GM12891 (cell line): Measurements from ENCODE around the gene ZBTB20.

Experiments
- DNase-seq: peaks from one replicate; pipeline ENCODE4 v3.0.0; 2011; ENCODE audit warnings: low spot score; ENCODE audit not compliant: insufficient read length
- FAIRE-seq: peaks from 2 replicates; lab custom pipeline; 2011; peaks lifted over from hg19 to GRCh38; lab: Jason Lieb, UNC
- PAX5 ChIP-seq: IDR thresholded peaks from 2 replicates; pipeline ENCODE4 v1.6.1; 2011; ENCODE audit warnings: low read length, moderate library complexity, mild to moderate bottlenecking; ENCODE audit not compliant: insufficient read depth, severe bottlenecking
- POLR2A ChIP-seq: IDR thresholded peaks from 2 replicates; pipeline ENCODE4 v1.6.1; 2011; ENCODE audit warnings: low read depth, low read length, control low read depth
- POLR2AphosphoS5 ChIP-seq: IDR thresholded peaks from 2 replicates; pipeline ENCODE4 v1.6.1; 2011; ENCODE audit warnings: low read depth, low read length, control low read depth
- POU2F2 ChIP-seq: IDR thresholded peaks from 2 replicates; pipeline ENCODE4 v1.6.1; 2011; ENCODE audit warnings: low read depth, mild to moderate bottlenecking, control low read depth, low read length, moderate library complexity
- SPI1 ChIP-seq: IDR thresholded peaks from 2 replicates; pipeline ENCODE4 v1.6.1; 2011; ENCODE audit warnings: low read depth, low read length, control low read depth
- TAF1 ChIP-seq: IDR thresholded peaks from 2 replicates; pipeline ENCODE4 v1.6.1; 2011; ENCODE audit warnings: low read depth, low read length, control low read depth

Gene ZBTB20

DNA sequence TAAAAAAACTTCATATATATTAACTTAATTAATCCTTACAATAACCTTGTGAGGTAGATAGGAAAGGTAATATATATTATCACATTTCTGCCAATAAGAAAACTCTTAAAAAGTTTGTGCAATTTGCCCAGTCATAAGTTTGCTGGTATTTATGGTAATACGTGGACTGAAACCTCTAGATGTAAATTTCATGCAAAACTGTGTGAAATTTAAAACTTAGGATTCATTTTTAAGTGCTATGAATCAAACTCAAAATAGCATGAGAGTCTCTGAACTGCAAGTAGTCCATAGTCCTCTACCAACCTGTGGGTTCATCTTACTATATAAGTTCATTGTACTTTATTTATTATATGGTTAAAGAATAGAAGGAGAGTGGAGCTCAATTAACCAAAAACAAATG lies 56.4 kb downstream of the ZBTB20 start:
- no peak for FAIRE-seq
- no peak for TF ChIP-seq POLR2AphosphoS5
- no peak for TF ChIP-seq TAF1
- no peak for TF ChIP-seq SPI1
- no peak for TF ChIP-seq PAX5
- TF ChIP-seq POLR2A: no peak
- no peak for TF ChIP-seq POU2F2

DNA sequence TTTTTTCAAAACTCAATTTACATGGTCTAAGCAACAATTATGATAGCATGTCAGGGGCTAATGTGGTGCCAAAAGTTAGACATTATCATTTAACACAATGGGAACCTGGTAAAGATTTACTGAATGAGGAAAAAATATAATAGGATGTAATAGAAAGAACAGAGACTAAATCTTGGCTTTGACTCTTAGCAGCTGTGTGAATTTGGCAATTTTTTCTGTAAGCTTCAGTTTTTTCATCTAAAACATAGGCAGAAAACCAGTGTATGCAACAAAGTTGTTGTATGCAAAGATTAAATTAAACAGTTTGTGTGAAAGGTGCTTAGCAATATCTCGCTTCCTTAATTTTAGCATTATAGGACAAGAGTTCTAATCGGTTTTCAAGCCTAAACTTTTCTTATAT lies 57.6 kb downstream of the ZBTB20 start:
- FAIRE-seq (no peak), DNase-seq (no peak)
- TF ChIP-seq TAF1 (no peak), POLR2A (no peak)

More for the DNA sequence above, 56.4 kb downstream of the ZBTB20 start:
- no peak for DNase-seq

DNA sequence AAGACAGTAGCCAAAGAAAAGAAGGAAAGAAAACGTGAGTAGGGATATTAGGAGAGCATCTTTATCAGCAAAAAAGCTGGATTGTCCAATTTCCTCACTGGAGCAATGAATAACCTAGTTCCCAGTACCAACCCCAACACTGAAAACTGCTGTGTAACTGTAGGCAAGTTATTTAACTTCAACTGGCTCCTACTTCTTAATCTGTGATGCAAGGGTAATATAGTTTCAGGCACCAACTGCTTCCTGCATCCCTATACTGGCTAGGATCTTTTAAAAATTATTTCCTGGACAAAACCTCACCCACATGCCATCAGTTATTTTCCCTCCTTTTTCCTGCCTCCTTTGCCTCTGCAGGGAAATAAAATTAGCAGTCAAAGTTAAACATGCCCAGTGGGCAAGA lies 59.6 kb downstream of the ZBTB20 start:
- no peak for FAIRE-seq
- TF ChIP-seq TAF1 (no peak), POU2F2 (no peak), POLR2AphosphoS5 (no peak), PAX5 (no peak), SPI1 (no peak), POLR2A (no peak)
- DNase-seq: no peak

DNA sequence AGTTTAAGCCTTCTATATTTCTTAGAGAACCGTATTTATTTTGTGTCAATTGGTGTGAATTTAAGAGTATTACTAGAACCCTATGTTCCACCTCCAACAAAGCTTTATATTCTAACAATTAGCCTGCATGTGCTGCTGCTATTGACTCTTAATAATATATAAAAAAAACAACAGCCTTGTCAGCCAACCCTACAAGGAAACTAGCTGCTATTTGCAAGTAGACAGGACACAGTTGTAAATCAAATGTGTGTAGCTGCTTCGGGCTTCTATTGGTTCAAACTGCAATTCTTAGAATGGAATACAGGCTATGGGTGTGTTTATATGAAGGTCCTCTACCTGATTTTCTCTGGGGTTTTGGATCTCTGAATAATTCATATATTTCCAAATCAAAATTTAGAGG lies 60.7 kb downstream of the ZBTB20 start:
- TF ChIP-seq POLR2A: no peak
- no peak for TF ChIP-seq POU2F2
- no peak for TF ChIP-seq SPI1
- no peak for TF ChIP-seq TAF1
- TF ChIP-seq PAX5: no peak
- TF ChIP-seq POLR2AphosphoS5: no peak
- DNase-seq: no peak
- FAIRE-seq: no peak

DNA sequence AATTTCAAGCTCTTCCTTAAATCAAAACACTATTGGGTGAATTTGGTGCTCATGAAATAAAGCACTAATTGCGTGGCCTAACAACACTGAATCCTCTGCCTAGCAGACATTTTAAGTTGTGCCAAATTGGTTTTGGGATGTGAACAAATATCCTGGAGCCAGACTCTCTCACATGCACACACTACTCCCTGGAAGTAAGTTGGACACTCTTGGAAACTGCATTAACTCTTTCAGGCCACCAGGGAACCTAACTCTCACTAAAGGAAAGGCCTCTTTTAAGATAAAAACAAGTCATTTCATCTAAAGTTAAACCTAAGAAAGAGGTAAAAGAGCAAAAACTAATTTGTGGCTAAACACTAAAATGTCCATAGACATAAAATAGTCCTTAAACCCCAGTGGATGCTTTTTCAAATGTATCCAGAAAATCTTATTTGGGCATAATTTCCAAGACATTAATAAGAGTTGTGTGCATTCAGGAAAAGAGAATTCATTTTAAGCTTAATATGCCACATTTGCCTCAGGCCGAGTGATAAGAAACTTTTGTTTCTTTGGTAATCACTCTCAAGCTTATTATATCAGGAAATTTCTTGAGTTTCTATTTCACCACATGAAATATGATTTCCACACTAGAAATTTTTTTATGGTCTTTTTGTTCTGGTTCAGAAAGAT lies 61.8 kb downstream of the ZBTB20 start:
- TF ChIP-seq POLR2A (no peak), PAX5 (no peak), POU2F2 (no peak), POLR2AphosphoS5 (no peak), TAF1 (no peak), SPI1 (no peak)
- FAIRE-seq (no peak), DNase-seq (no peak)

DNA sequence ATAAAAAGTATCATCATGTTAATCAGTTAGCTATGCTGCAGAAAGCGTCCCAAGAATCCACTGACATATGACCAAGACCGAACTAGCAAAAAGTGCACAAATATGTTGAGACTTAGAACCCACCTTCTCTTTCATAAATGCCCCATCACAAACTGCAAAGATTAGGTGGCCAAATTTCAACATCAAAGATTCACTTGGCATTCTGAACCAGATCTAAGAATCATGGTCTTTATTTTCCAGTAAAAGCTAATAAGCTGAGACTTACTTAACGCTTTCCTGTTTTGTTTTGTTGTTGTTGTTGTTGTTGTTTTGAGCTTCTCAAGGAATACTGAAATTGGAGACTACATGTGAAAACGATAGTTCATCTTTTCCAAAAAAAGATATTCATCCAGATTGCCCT lies 62.4 kb downstream of the ZBTB20 start:
- no peak for DNase-seq
- FAIRE-seq: no peak
- TF ChIP-seq POU2F2 (no peak), SPI1 (no peak), TAF1 (no peak), PAX5 (no peak), POLR2AphosphoS5 (no peak), POLR2A (no peak)

DNA sequence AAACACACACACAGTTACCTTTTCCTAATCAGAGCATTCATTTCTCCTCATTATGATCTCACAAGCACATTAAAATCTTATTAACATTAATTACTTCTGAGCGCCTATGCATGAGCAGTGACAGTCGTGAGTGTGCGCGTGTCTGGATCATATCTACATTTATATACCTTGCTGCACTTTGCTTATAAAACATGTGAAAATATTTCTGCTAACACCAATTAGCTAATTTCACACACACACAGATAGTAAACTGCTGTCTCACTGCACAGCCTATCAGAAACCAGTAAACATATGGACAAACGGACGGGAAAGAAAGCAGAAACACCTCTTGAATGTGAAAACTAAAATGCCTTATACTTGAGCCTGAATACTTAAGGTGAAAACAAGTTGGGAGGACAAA lies 64.8 kb downstream of the ZBTB20 start:
- no peak for TF ChIP-seq PAX5
- TF ChIP-seq POU2F2: no peak
- no peak for TF ChIP-seq POLR2AphosphoS5
- FAIRE-seq (peak; percentile 41), DNase-seq (no peak)

DNA sequence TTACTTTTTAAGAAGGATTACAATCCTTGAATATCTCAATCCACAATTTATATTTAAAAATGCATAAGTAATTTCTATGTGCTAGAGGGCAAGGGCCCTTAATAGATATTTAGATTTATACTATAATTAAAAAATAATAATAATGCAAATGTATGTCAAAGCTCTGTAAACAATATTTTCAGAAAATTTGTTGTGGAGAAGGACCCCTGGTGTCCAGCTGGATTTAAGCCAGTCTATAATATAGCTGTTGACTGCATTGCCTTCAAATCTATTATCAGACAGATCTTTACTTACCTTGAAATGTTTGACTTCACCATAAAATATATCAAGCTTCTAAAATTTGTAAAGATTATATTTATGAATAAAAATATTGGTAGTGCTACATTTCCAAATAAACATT lies 65.6 kb downstream of the ZBTB20 start:
- FAIRE-seq (no peak), DNase-seq (no peak)
- TF ChIP-seq POLR2A (no peak), TAF1 (no peak), PAX5 (no peak), POU2F2 (no peak), SPI1 (no peak), POLR2AphosphoS5 (no peak)

DNA sequence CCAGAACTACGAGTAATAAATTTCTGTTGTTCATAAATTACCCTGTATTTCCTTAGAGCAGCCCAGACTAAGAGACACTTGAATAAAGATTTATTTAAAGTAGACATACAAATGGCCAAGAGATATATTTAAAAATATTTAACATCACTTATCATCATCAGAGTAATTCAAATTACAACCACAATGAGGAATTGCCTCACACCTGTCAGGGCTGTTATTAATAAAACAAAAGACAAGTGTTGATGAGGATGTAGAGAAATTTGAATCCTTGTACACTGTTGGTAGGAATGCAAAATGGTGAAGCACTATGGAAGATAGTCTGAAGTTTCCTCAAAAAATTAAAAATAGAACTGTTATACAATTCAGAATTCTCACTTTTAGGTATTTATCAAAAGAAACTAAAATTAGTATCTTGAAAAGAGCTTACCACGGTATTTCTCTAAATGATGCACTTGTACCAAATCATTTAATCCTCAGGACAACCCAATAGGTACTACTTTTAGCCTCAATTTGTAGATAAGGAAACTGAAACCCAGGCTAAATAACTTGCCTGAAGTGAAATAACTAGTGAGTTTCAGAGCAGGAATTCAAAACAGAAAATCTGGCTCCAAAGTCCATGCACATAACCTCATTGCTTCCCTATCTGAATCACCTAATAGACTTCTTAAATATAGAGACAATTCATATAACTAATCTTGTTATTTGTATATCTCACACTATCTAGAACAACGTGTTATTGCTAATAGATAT lies 69.4 kb downstream of the ZBTB20 start:
- DNase-seq (no peak), FAIRE-seq (no peak)

DNA sequence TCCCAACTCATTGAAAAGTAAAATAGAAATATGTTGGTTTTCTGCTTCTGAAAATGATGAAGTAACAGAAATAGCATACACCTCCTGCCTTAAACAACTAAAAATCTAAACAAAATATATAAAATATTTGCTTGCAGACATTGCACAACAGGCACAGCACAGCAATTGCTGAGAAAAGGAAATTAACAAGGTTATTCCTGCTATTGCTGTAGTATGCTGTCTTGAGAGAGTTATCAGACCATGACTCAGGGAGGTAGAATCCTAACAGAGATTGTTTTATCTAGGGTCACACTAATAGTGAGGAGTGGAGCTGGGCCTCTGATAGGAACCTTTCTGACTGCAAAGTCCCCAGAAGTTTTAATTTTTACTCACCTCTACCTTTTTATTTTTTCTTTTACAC lies 72.6 kb downstream of the ZBTB20 start:
- DNase-seq (no peak), FAIRE-seq (no peak)

More for the DNA sequence above, 69.4 kb downstream of the ZBTB20 start:
- no peak for TF ChIP-seq TAF1
- no peak for TF ChIP-seq POU2F2
- TF ChIP-seq SPI1: no peak
- no peak for TF ChIP-seq POLR2AphosphoS5

More for the DNA sequence above, 72.6 kb downstream of the ZBTB20 start:
- no peak for TF ChIP-seq PAX5
- TF ChIP-seq POLR2A: no peak
- no peak for TF ChIP-seq POLR2AphosphoS5
- no peak for TF ChIP-seq SPI1
- no peak for TF ChIP-seq POU2F2
- no peak for TF ChIP-seq TAF1
